CD4-positive, alpha-beta T cell (primary cell): Measurements from ENCODE around the gene ADARB2. TPM values are rescaled to one million over a fixed set of nuclear protein-coding genes. Genes with fewer than 3 reads are reported as not detected.
"Not testable (repeated sequence)": the region's sequence is repeated elsewhere in the genome, so short reads cannot be mapped to it uniquely, and the experiment has no call there.

Experiments
- ATAC-seq: fragments of 200-7000 bp; cut with Tn5 transposase; one replicate; pipeline ENCODE4 v1.10.0; 2022; ENCODE audit warnings: mild to moderate bottlenecking; ENCODE audit not compliant: poor library complexity
- CTCF ChIA-PET: fragments of 350-600 bp; sonication (Branson Sonifier 250); formaldehyde crosslinking; loops from one replicate; lab custom pipeline; 2021; ENCODE audit warnings: antibody characterized with exemption, inconsistent platforms; lab: Charles Lee
- POLR2A ChIA-PET: fragments of 350-600 bp; sonication (Branson Sonifier 250); formaldehyde crosslinking; loops from one replicate; lab custom pipeline; 2021; ENCODE audit warnings: antibody characterized with exemption, inconsistent platforms; lab: Charles Lee
- DNase-seq, 14 experiments: peaks; one replicate each; pipeline ENCODE4 v3.0.0-alpha.2; 2013 to 2020; ENCODE audit warnings: mixed read lengths in 2 of 14
- H3K27ac ChIP-seq, 2 donors: one replicate each; pipeline versions ENCODE4 v1.5.1 to v1.7.0; 2013; ENCODE audit warnings: low read length in 2 of 2, low read depth in 1 of 2, mild to moderate bottlenecking in 1 of 2
- H3K27me3 ChIP-seq, 2 experiments: 1 replicate in 1 of 2; 2 replicates in 1 of 2; pipeline versions ENCODE4 v1.6.1 to v1.7.0; 2013; ENCODE audit warnings: low read length in 2 of 2, control low read depth in 1 of 2, mild to moderate bottlenecking in 1 of 2, moderate library complexity in 1 of 2; ENCODE audit not compliant: insufficient read depth in 2 of 2, control insufficient read depth in 1 of 2
- H3K36me3 ChIP-seq: one replicate; pipeline ENCODE4 v1.6.1; 2013; ENCODE audit warnings: low read length, control low read depth; ENCODE audit not compliant: insufficient read depth
- H3K4me1 ChIP-seq: one replicate; pipeline ENCODE4 v1.6.1; 2013; ENCODE audit warnings: low read length, control low read depth; ENCODE audit not compliant: insufficient read depth
- H3K4me3 ChIP-seq: one replicate; pipeline ENCODE4 v1.5.1; 2013; ENCODE audit warnings: mild to moderate bottlenecking, low read length, moderate library complexity
- H3K9me3 ChIP-seq, 2 experiments: 1 replicate in 1 of 2; 2 replicates in 1 of 2; pipeline versions ENCODE4 v1.6.1 to v1.7.0; 2013; ENCODE audit warnings: low read length in 2 of 2, mild to moderate bottlenecking in 2 of 2, control low read depth in 1 of 2, moderate library complexity in 1 of 2; ENCODE audit not compliant: control insufficient read depth in 1 of 2, insufficient read depth in 1 of 2
- H3K27ac Mint-ChIP-seq: one replicate; pipeline ENCODE4 v1.8.0; 2020; ENCODE audit warnings: mixed read lengths
- H3K27me3 Mint-ChIP-seq: one replicate; pipeline ENCODE4 v1.8.0; 2021; ENCODE audit warnings: mixed read lengths
- H3K36me3 Mint-ChIP-seq: one replicate; pipeline ENCODE4 v1.8.0; 2021; ENCODE audit warnings: low read depth, mixed read lengths
- H3K4me1 Mint-ChIP-seq: one replicate; pipeline ENCODE4 v1.8.0; 2021; ENCODE audit warnings: low read depth, mixed read lengths
- H3K4me3 Mint-ChIP-seq: one replicate; pipeline ENCODE4 v1.8.0; 2020; ENCODE audit warnings: mild to moderate bottlenecking, mixed read lengths
- H3K9me3 Mint-ChIP-seq: one replicate; pipeline ENCODE4 v1.8.0; 2020; ENCODE audit warnings: mixed read lengths
- CTCF ChIP-seq: fragments of 200-600 bp; IDR thresholded peaks from one replicate; pipeline ENCODE4 v1.8.0; 2022; ENCODE audit warnings: antibody characterized with exemption, mild to moderate bottlenecking
- intact Hi-C, 2 experiments: fragments of 100-400 bp; cut with DNase I in 1 of 2; cut with micrococcal nuclease in 1 of 2; formaldehyde crosslinking; loops; one replicate each; pipeline versions ENCODE4 v1.15.1 to v1.9.0; 2023 to 2025; cut with DNase I, micrococcal nuclease
- total RNA-seq, 174 experiments: library from RNA in 2 of 174; stranded (reverse) in 2 of 174; gene quantifications; one replicate each; pipeline ENCODE4 v1.2.3 and lab custom pipeline; 2021 to 2026

Gene ADARB2
- total RNA-seq, 2 experiments from 2014 or later = 0.14 TPM; not detected in 1

GRCh38 chr10:1328981-1329614 is 408.2 kb downstream of the ADARB2 start:
- DNase-seq = no peak
- Mint-ChIP-seq H3K4me1 (peaks cover 5% of the 10 kb centered on the region), H3K27ac (no peak overlapping the region), H3K9me3 (no peaks in the 10 kb centered on the region), H3K27me3 (no peaks in the 10 kb centered on the region), H3K4me3 (no peak overlapping the region), H3K36me3 (no peaks in the 10 kb centered on the region)
- no peak for ATAC-seq
- intact Hi-C loops = no loop called here
- no peaks in the 10 kb centered on the region for H3K36me3 ChIP-seq
- no peak overlapping the region for H3K4me3 ChIP-seq
- CTCF ChIA-PET = no interaction called here
- POLR2A ChIA-PET = no interaction called here
- no peak for TF ChIP-seq CTCF
- H3K27ac ChIP-seq = no peak overlapping the region
- H3K27me3 ChIP-seq = no peaks in the 10 kb centered on the region
- peaks cover 0 to 11% of the 10 kb centered on the region in 2 experiments for H3K9me3 ChIP-seq
- H3K4me1 ChIP-seq = no peaks in the 10 kb centered on the region

GRCh38 chr10:1328161-1328823 is 409.0 kb downstream of the ADARB2 start:
- H3K4me3 ChIP-seq = no peak overlapping the region
- ChIA-PET POLR2A (no interaction called here), CTCF (no interaction called here)
- intact Hi-C loops = no loop called here
- no peaks in the 10 kb centered on the region for H3K27me3 ChIP-seq
- peaks cover 0 to 11% of the 10 kb centered on the region in 2 experiments for H3K9me3 ChIP-seq
- Mint-ChIP-seq H3K27me3 (no peaks in the 10 kb centered on the region), H3K9me3 (no peaks in the 10 kb centered on the region), H3K36me3 (no peaks in the 10 kb centered on the region), H3K27ac (no peak overlapping the region), H3K4me1 (peaks cover 5% of the 10 kb centered on the region), H3K4me3 (no peak overlapping the region)
- no peak for DNase-seq
- no peaks in the 10 kb centered on the region for H3K36me3 ChIP-seq
- no peak for ATAC-seq
- TF ChIP-seq CTCF = no peak
- H3K27ac ChIP-seq = no peak overlapping the region
- no peaks in the 10 kb centered on the region for H3K4me1 ChIP-seq

- Histone ChIP-seq H3K27me3 (no peaks in the 10 kb centered on the region), H3K9me3 (peaks cover 0 to 11% of the 10 kb centered on the region in 2 experiments), H3K4me1 (no peaks in the 10 kb centered on the region), H3K36me3 (no peaks in the 10 kb centered on the region), H3K4me3 (no peak overlapping the region), H3K27ac (no peak overlapping the region)
- CTCF ChIA-PET = no interaction called here
- intact Hi-C loops = no loop called here
- POLR2A ChIA-PET = no interaction called here
- no peak overlapping the region for H3K27ac Mint-ChIP-seq
- ATAC-seq (no peak), DNase-seq (no peak)
- no peak overlapping the region for H3K4me3 Mint-ChIP-seq
- H3K36me3 Mint-ChIP-seq = no peaks in the 10 kb centered on the region
- peaks cover 5% of the 10 kb centered on the region for H3K4me1 Mint-ChIP-seq
- TF ChIP-seq CTCF = no peak
- no peaks in the 10 kb centered on the region for H3K9me3 Mint-ChIP-seq
- H3K27me3 Mint-ChIP-seq = no peaks in the 10 kb centered on the region
Measured at GRCh38 chr10:1327759-1328158, 409.6 kb downstream of the ADARB2 start.

- H3K27ac Mint-ChIP-seq, DNase-seq, H3K4me1 ChIP-seq, H3K36me3 ChIP-seq, H3K27me3 Mint-ChIP-seq, POLR2A ChIA-PET, H3K27ac ChIP-seq, ATAC-seq, H3K36me3 Mint-ChIP-seq, H3K27me3 ChIP-seq, CTCF ChIA-PET, H3K9me3 Mint-ChIP-seq, intact Hi-C loops, H3K4me3 ChIP-seq, H3K4me1 Mint-ChIP-seq, H3K4me3 Mint-ChIP-seq: not testable (repeated sequence)
- H3K9me3 ChIP-seq = peaks cover 0 to 11% of the 10 kb centered on the region in 2 experiments
Measured at GRCh38 chr10:1326514-1326913, 410.8 kb downstream of the ADARB2 start.
